GM23338 (cell line): Measurements from ENCODE around the gene SLC44A1. TPM values are rescaled to one million over a fixed set of nuclear protein-coding genes. Genes with fewer than 3 reads are reported as not detected.

Source experiments
- ATAC-seq: fragments of 200-7000 bp; cut with Tn5 transposase; 3 replicates; pipeline ENCODE4 v1.9.1; 2020
- DNase-seq: peaks from one replicate; pipeline ENCODE4 v3.0.0-alpha.2; 2015; ENCODE audit warnings: low spot score
- H2AFZ ChIP-seq: fragments of 200-600 bp; sonication (generic); 2 replicates; pipeline ENCODE4 v1.8.0; 2016; ENCODE audit warnings: antibody characterized with exemption, mild to moderate bottlenecking, moderate library complexity
- H3F3A ChIP-seq: fragments of 200-600 bp; sonication (generic); replicated peaks from 2 replicates; pipeline ENCODE4 v1.8.0; 2017; ENCODE audit warnings: antibody characterized with exemption, mixed run types, low read depth
- H3K27ac ChIP-seq: fragments of 200-600 bp; sonication (generic); 2 replicates; pipeline ENCODE4 v1.6.1; 2016; ENCODE audit warnings: low read depth
- H3K27me3 ChIP-seq: fragments of 200-600 bp; sonication (generic); 2 replicates; pipeline ENCODE4 v1.8.0; 2016; ENCODE audit warnings: mild to moderate bottlenecking, mixed run types, moderate library complexity; ENCODE audit not compliant: insufficient read depth
- H3K36me3 ChIP-seq: fragments of 200-600 bp; sonication (generic); 2 replicates; pipeline ENCODE4 v1.8.0; 2016; ENCODE audit warnings: mild to moderate bottlenecking; ENCODE audit not compliant: insufficient read depth
- H3K4me1 ChIP-seq: fragments of 200-600 bp; sonication (generic); 2 replicates; pipeline ENCODE4 v1.8.0; 2016; ENCODE audit warnings: mild to moderate bottlenecking, moderate library complexity; ENCODE audit not compliant: insufficient read depth
- H3K4me2 ChIP-seq: fragments of 200-600 bp; sonication (generic); 2 replicates; pipeline ENCODE4 v1.7.1; 2017; ENCODE audit warnings: mixed run types
- H3K4me3 ChIP-seq: fragments of 200-600 bp; sonication (generic); 2 replicates; pipeline ENCODE4 v1.6.1; 2016; ENCODE audit warnings: mixed run types
- H3K79me2 ChIP-seq: fragments of 200-600 bp; sonication (generic); replicated peaks from 2 replicates; pipeline ENCODE4 v1.8.0; 2017; ENCODE audit warnings: mild to moderate bottlenecking; ENCODE audit not compliant: insufficient read depth
- H3K9me2 ChIP-seq: fragments of 200-600 bp; sonication (generic); 2 replicates; pipeline ENCODE4 v1.8.0; 2017; ENCODE audit not compliant: insufficient read depth
- H4K20me1 ChIP-seq: fragments of 200-600 bp; sonication (generic); replicated peaks from 2 replicates; pipeline ENCODE4 v1.8.0; 2017; ENCODE audit warnings: mild to moderate bottlenecking; ENCODE audit not compliant: insufficient read depth
- H3K27ac Mint-ChIP-seq: 2 replicates; pipeline ENCODE4 v1.8.0; 2020; ENCODE audit warnings: inconsistent platforms, mild to moderate bottlenecking, moderate library complexity, mixed read lengths
- H3K27me3 Mint-ChIP-seq: 3 replicates; pipeline ENCODE4 v1.8.0; 2022; ENCODE audit warnings: low read depth, mild to moderate bottlenecking, moderate library complexity, mixed read lengths, inconsistent platforms; ENCODE audit not compliant: insufficient read depth, poor library complexity
- H3K36me3 Mint-ChIP-seq: 3 replicates; pipeline ENCODE4 v1.8.0; 2021; ENCODE audit warnings: low read depth, mild to moderate bottlenecking, inconsistent platforms, moderate library complexity, mixed read lengths
- H3K4me1 Mint-ChIP-seq: 3 replicates; pipeline ENCODE4 v1.8.0; 2020; ENCODE audit warnings: mild to moderate bottlenecking, inconsistent platforms, mixed read lengths
- H3K4me3 Mint-ChIP-seq: 3 replicates; pipeline ENCODE4 v1.8.0; 2021; ENCODE audit warnings: moderate library complexity, mild to moderate bottlenecking, inconsistent platforms, mixed read lengths
- H3K9me3 Mint-ChIP-seq: 3 replicates; pipeline ENCODE4 v1.8.0; 2020; ENCODE audit warnings: moderate library complexity, mild to moderate bottlenecking, inconsistent platforms, mixed read lengths
- CREB1 ChIP-seq: fragments of 250-450 bp; sonication (Bioruptor Pico); IDR thresholded peaks from 2 replicates; pipeline ENCODE4 v1.5.0; 2020; ENCODE audit warnings: low read depth, mild to moderate bottlenecking, moderate library complexity
- EZH2 ChIP-seq: fragments of 200-600 bp; sonication (generic); IDR thresholded peaks from one replicate; pipeline ENCODE4 v1.8.0; 2017; ENCODE audit warnings: antibody characterized with exemption, mild to moderate bottlenecking, low read depth; ENCODE audit not compliant: unreplicated experiment
- NANOG ChIP-seq: IDR thresholded peaks from 2 replicates; pipeline ENCODE4 v1.6.1; 2016; ENCODE audit warnings: antibody characterized with exemption, borderline replicate concordance
- POLR2AphosphoS5 ChIP-seq: IDR thresholded peaks from 2 replicates; pipeline ENCODE4 v1.6.1; 2016; ENCODE audit warnings: antibody characterized with exemption, low read depth
- ZNF331 ChIP-seq: fragments of 250-450 bp; sonication (Bioruptor Pico); IDR thresholded peaks from 2 replicates; pipeline ENCODE4 v1.5.0; 2020; ENCODE audit warnings: low read depth, mild to moderate bottlenecking, moderate library complexity
- polyA plus RNA-seq: library from polyadenylated mRNA; unstranded; fragments of >200 nt; fragmentation: Nextera tagmentation; extraction: Ambion mirVana; gene quantifications from 2 replicates; pipeline ENCODE4 v1.2.1, GENCODE V29; 2016
- total RNA-seq: library from RNA; depleted of rRNA; stranded (reverse); fragments of >200 nt; shearing (Covaris generic); gene quantifications from 2 replicates; pipeline ENCODE4 v1.2.3, GENCODE V29; 2014
- TF ChIP-seq, protein P1 (sequence below), 2 experiments: fragments of 200-600 bp in 1 of 2; sonication (generic) in 1 of 2; conservative IDR thresholded peaks; 2 replicates each; pipeline versions ENCODE4 v1.5.1 to v1.6.1; 2016 to 2017; ENCODE audit warnings: antibody characterized with exemption in 2 of 2, low read depth in 2 of 2, mild to moderate bottlenecking in 2 of 2, moderate library complexity in 1 of 2
- TF ChIP-seq, protein P2 (sequence below): IDR thresholded peaks from one replicate; pipeline ENCODE4 v1.6.1; 2018; ENCODE audit warnings: antibody characterized with exemption; ENCODE audit not compliant: unreplicated experiment
- TF ChIP-seq, protein P3 (sequence below): IDR thresholded peaks from 2 replicates; pipeline ENCODE4 v1.6.1; 2016; ENCODE audit warnings: antibody characterized with exemption

SLC44A1 gene
- total and polyA plus RNA-seq, 2 experiments from 2014 or later = 14.9 to 75.0 TPM

DNA sequence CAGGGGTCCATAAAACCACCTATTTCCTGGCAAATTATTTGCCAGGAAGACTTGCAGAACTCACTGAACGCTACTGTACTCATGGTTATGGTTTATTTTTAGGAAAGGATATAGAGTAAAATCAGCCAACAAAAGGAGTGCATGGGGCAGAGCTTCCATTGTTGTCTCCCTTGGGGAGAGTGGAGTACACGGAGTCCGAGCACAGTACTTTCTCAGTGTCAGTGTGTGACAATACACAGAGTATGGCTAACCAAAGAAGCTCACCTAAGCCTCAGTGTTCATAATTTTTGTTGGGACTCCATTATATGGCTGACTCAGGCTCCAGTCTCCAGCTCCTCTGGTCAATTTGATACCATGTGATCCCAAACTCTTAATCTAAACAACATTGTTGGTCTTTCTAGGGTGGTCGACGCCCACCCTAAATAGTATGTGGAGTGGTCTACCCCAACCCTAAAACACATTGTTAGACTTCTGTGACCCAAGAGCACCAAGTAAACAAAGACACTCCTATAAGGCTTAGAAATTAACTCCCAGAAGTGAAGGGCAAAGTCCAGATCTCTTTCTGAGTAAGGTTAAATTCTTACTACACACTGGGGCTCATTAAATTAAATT is 74.9 kb downstream of the SLC44A1 start (continued):
- TF ChIP-seq NANOG (no peak), POLR2AphosphoS5 (no peak), ZNF331 (no peak)
- TF ChIP-seq, protein P1, sequence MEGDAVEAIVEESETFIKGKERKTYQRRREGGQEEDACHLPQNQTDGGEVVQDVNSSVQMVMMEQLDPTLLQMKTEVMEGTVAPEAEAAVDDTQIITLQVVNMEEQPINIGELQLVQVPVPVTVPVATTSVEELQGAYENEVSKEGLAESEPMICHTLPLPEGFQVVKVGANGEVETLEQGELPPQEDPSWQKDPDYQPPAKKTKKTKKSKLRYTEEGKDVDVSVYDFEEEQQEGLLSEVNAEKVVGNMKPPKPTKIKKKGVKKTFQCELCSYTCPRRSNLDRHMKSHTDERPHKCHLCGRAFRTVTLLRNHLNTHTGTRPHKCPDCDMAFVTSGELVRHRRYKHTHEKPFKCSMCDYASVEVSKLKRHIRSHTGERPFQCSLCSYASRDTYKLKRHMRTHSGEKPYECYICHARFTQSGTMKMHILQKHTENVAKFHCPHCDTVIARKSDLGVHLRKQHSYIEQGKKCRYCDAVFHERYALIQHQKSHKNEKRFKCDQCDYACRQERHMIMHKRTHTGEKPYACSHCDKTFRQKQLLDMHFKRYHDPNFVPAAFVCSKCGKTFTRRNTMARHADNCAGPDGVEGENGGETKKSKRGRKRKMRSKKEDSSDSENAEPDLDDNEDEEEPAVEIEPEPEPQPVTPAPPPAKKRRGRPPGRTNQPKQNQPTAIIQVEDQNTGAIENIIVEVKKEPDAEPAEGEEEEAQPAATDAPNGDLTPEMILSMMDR (conservative IDR thresholded peaks at IDR 0.05; ENCODE audit: low read depth in 2 of 2) = no peak
- TF ChIP-seq, protein P2, sequence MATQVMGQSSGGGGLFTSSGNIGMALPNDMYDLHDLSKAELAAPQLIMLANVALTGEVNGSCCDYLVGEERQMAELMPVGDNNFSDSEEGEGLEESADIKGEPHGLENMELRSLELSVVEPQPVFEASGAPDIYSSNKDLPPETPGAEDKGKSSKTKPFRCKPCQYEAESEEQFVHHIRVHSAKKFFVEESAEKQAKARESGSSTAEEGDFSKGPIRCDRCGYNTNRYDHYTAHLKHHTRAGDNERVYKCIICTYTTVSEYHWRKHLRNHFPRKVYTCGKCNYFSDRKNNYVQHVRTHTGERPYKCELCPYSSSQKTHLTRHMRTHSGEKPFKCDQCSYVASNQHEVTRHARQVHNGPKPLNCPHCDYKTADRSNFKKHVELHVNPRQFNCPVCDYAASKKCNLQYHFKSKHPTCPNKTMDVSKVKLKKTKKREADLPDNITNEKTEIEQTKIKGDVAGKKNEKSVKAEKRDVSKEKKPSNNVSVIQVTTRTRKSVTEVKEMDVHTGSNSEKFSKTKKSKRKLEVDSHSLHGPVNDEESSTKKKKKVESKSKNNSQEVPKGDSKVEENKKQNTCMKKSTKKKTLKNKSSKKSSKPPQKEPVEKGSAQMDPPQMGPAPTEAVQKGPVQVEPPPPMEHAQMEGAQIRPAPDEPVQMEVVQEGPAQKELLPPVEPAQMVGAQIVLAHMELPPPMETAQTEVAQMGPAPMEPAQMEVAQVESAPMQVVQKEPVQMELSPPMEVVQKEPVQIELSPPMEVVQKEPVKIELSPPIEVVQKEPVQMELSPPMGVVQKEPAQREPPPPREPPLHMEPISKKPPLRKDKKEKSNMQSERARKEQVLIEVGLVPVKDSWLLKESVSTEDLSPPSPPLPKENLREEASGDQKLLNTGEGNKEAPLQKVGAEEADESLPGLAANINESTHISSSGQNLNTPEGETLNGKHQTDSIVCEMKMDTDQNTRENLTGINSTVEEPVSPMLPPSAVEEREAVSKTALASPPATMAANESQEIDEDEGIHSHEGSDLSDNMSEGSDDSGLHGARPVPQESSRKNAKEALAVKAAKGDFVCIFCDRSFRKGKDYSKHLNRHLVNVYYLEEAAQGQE = no peak

DNA sequence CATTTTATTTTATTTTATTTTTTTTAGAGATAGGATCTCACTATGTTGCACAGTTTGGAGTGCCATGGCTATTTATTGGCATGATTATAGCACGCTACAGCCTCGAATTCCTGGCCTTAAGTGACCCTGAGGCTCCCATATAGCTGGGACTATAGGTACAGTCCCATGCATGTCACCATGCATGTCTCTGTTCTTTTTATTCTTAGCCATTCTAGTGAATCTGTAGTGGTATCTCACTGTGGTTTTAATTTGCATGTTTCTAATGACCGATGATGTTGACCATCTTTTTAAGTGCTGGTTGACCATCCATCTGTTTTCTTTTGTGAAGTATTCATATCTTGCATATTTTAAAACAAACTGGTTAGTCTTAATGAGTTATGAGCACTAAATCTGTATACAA is 76.1 kb downstream of the SLC44A1 start:
- no peaks in the 10 kb centered on the region for H3K36me3 ChIP-seq
- Mint-ChIP-seq H3K4me3 (no peak overlapping the region), H3K9me3 (no peaks in the 10 kb centered on the region), H3K4me1 (no peaks in the 10 kb centered on the region), H3K27ac (no peak overlapping the region), H3K36me3 (peaks cover 7% of the 10 kb centered on the region; the same call in 1 of the 3 replicates), H3K27me3 (peaks cover 3% of the 10 kb centered on the region)
- no peak for ATAC-seq
- no peaks in the 10 kb centered on the region for H4K20me1 ChIP-seq
- H2AFZ ChIP-seq = no peak overlapping the region
- no peaks in the 10 kb centered on the region for H3K9me2 ChIP-seq
- H3K4me1 ChIP-seq = no peaks in the 10 kb centered on the region
- TF ChIP-seq CREB1 (no peak), EZH2 (no peak)
- TF ChIP-seq, protein P3, sequence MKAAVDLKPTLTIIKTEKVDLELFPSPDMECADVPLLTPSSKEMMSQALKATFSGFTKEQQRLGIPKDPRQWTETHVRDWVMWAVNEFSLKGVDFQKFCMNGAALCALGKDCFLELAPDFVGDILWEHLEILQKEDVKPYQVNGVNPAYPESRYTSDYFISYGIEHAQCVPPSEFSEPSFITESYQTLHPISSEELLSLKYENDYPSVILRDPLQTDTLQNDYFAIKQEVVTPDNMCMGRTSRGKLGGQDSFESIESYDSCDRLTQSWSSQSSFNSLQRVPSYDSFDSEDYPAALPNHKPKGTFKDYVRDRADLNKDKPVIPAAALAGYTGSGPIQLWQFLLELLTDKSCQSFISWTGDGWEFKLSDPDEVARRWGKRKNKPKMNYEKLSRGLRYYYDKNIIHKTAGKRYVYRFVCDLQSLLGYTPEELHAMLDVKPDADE = no peak
- no peak overlapping the region for H3K4me2 ChIP-seq
- peaks cover 4% of the 10 kb centered on the region; the same call in 1 of the 2 replicates for H3K79me2 ChIP-seq
- no peaks in the 10 kb centered on the region for H3F3A ChIP-seq
- H3K27me3 ChIP-seq = no peaks in the 10 kb centered on the region
- DNase-seq = no peak
- no peak overlapping the region for H3K4me3 ChIP-seq
- H3K27ac ChIP-seq = no peak overlapping the region
